NOMO-1 treated with DMSO at 0.1 percent for 48 hours (cell line): ENCODE measurements around the gene SYS1.

Source experiments
- DNase-seq: peaks from one replicate; lab custom pipeline; 2025; ENCODE audit not compliant: unreplicated experiment; lab: John Stamatoyannopoulos, UW

SYS1 gene

DNA sequence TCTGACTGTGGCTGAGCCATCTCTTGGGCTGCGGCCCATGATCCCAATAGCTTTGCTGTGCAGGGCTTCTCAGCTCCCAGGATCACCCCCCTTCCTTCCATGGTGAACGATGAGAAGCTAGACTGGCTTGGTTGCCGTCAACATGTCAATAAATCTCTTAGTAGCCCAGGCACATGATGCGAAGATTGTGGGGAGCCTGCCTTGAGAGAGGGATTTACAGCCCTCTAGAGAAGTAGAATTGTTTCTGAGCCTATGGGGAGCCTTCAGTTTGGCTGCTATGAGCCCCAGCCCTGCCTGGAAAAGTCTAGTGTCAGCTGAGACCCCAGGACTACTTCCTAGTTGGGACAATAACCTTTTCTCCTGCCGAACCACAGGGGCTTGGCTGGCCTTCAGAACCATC lies 49.7 kb downstream of the SYS1 start:
- DNase-seq = no peak

DNA sequence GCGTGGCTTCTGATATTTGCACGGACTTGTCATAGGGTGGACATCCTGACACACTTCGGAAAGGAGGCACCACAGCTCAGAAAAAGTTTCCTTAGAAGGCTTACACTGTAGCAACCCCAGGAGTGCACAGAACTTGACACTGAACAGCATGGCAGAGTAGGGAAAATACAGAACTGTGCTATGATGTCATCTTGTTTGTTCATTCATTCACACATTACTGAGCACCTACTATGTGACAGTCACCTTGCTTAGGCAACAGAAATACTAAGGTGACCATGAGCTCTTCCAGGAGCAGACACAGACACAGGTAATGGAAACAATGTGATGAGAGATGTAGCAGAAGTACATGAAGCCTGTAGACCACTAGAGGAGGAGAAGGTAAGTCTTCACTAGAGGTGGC lies 50.5 kb downstream of the SYS1 start:
- no peak for DNase-seq

DNA sequence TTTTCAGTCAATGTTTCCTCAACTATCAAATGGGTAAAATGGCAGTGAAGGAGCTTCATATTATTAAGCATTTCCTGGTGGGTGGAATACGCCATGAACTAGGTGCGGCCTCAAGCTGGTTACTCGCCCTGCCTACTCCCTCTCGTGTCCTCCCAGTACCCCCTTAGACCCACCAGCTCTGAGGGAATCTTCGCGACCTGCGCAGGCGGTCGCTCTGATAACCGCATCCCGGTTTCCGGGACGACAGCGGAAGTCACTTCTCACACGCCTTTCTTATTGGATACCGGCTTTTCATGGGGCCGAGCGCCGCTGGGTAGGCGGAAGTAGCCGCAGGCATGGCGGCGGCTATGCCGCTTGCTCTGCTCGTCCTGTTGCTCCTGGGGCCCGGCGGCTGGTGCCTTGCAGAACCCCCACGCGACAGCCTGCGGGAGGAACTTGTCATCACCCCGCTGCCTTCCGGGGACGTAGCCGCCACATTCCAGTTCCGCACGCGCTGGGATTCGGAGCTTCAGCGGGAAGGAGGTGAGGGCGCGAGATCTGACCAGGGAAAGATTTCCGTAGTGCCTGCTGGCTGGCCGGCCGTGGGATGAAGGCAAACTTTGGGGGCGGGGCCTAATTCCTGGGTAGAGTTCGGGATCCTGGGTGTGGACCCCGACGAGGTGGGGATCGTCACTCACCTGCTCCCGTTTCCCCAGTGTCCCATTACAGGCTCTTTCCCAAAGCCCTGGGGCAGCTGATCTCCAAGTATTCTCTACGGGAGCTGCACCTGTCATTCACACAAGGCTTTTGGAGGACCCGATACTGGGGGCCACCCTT lies 53.1 kb downstream of the SYS1 start, which contains the start of gene PIGT:
Gene PIGT (plus strand): TSS at position 320 of the 816 bp plus-strand sequence. CDS start 16 bp downstream, at position 336.
- peak; percentile 85 for DNase-seq

DNA sequence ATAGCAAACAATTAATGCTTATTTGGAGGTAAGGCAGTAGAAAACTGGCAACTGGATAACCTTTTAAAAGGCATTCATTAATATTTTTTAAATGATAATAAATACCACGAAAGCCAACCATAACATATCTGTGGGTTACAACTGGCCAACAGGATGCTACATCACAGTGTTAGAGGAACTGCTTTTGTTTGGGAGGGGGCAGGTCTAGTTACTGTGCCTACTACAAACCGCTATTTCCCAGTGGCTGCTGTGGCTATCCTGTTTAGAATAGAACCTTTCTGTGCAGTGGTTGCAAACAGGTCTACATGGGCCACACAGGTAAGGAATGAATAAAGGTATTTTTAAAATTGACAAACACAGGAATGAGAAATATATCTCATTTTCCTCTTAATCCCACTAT lies 54.0 kb downstream of the SYS1 start:
- DNase-seq = no peak
